ENCODE results near the gene FBXL19.
A peak's percentile ranks its signal among the peaks of the same experiment; 100 is the strongest.

Gene FBXL19

DNA sequence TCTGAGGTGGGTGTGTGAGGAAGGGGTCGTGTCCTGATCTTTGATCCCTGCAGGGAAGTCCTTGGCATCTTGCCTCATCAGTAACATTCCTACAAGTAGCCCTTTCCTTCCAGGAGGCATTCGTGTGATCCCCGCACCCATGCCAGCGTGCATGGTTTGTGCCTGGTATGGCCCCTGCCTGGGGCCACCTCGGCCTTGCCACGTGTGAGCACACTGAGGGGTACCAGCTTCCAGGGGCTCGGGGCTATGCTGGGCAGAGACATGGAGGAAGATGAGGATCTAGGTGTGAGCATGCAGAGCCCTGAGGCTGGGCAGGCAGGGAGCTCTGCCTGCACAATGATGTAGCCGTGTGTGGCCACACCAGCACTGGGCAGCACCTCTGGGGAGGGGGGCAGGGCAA, 67.7 kb downstream of the FBXL19 start:
- Histone ChIP-seq H3K9me3 (ENCODE audit: control insufficient read depth, insufficient read depth, low read length) (no peaks in the 10 kb centered on the region), H3K4me3 (ENCODE audit: low read depth, low read length) (no peak overlapping the region), H3K4me1 (ENCODE audit: control insufficient read depth, insufficient read depth, low read length) (no peaks in the 10 kb centered on the region), H3K27me3 (ENCODE audit: control insufficient read depth, insufficient read depth, low read length) (no peaks in the 10 kb centered on the region), H3K36me3 (ENCODE audit: control insufficient read depth, insufficient read depth, low read length) (peaks cover 5% of the 10 kb centered on the region), H3K9ac (ENCODE audit: low read depth, low read length) (no peak overlapping the region)

DNA sequence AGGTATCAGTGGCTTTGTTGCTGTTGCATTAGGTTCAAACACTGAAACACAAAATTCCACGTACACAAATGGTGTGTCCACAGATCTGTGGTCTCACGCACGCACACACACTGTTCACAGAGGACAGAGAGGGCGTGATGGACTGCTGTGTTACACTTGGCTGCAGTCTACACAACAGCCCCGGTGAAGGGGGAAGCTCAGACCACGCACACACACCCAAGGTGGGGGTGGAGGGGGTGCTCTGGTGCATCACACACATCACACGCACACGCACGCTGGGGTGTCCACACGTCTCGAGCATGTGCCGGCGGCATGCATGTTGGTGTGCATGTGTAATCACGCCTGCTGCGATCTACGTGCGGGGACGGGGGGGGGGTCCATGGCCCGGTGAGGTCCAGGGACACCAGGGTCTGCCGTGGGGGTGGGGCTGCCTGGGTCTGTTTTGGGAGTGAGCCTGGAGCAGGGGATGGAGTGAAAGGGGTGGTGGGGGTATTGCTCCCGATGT, 69.0 kb downstream of the FBXL19 start:
- H3K4me1 ChIP-seq (ENCODE audit: control insufficient read depth, insufficient read depth, low read length), result no peaks in the 10 kb centered on the region
- H3K36me3 ChIP-seq (ENCODE audit: control insufficient read depth, insufficient read depth, low read length), result peaks cover 5% of the 10 kb centered on the region
- no peaks in the 10 kb centered on the region for H3K27me3 ChIP-seq (ENCODE audit: control insufficient read depth, insufficient read depth, low read length)
- H3K9ac ChIP-seq (ENCODE audit: low read depth, low read length), result no peak overlapping the region
- no peak overlapping the region for H3K4me3 ChIP-seq (ENCODE audit: low read depth, low read length)
- no peaks in the 10 kb centered on the region for H3K9me3 ChIP-seq (ENCODE audit: control insufficient read depth, insufficient read depth, low read length)

DNA sequence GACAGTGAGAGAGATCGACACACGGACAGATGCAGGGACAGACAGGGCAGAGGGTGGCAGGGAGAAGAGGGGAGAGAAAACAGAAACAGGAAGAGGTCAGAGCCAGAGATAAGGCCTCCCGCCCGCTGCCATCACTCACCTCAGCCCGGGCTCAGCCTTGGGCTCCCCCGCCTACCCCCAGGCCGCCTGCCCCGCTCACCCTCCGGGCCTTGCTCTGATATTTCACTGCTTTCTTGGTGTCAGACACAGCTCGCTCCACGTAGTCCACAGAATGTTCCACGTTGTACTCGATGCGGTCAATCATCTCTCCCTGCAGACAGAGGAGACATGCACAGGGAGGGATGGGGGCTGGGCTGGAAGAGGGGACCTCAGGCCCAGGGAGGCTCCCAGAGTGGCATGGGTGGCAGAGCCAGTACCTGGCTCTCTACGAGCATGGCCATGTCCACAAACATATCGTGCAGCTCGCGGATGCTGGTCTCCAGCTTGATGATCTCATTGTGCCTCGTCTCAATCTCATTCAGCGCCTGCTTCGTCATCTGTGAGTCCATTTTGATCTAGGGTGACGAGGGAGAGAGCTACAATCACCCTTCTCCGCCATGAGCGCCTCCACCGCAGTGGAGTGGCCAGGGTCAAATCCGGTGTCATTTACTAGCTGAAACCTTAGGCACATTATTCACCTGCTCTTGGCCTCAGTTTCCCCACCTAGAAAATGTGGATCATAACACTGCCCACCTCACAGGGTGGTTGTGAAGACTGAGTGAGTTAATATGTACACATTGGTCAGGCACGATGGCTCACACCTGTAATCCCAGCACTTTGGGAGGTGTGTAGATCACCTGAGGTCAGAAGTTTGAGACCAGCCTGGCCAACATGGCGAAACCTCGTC, 69.8 kb downstream of the FBXL19 start:
- no peak overlapping the region for H3K9ac ChIP-seq (ENCODE audit: low read depth, low read length)
- peaks cover 5% of the 10 kb centered on the region for H3K36me3 ChIP-seq (ENCODE audit: control insufficient read depth, insufficient read depth, low read length)
- no peaks in the 10 kb centered on the region for H3K27me3 ChIP-seq (ENCODE audit: control insufficient read depth, insufficient read depth, low read length)
- H3K4me3 ChIP-seq (ENCODE audit: low read depth, low read length), result no peak overlapping the region
- no peaks in the 10 kb centered on the region for H3K9me3 ChIP-seq (ENCODE audit: control insufficient read depth, insufficient read depth, low read length)
- H3K4me1 ChIP-seq (ENCODE audit: control insufficient read depth, insufficient read depth, low read length), result peaks cover 6% of the 10 kb centered on the region

DNA sequence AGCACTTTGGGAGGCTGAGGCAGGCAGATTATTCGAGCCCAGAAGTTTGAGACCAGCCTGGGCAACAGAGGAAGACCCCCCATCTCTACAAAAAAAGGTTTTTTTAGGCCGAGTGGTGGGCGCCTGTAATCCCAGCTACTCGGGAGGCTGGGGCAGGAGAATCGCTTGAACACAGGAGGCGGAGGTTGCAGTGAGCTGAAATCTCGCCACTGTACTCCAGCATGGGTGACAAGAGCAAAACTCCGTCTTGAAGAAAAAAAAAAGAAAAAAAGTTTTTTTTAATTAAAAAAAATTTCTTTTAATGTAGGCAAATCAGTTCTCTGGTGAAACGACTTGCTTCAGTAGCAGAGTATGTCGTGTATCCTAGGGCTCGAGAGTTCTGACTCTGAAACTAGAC, 72.6 kb downstream of the FBXL19 start:
- Histone ChIP-seq H3K9ac (ENCODE audit: low read depth, low read length) (no peak overlapping the region), H3K36me3 (ENCODE audit: control insufficient read depth, insufficient read depth, low read length) (peaks cover 3% of the 10 kb centered on the region), H3K4me3 (ENCODE audit: low read depth, low read length) (peak overlapping the region; percentile 83), H3K27me3 (ENCODE audit: control insufficient read depth, insufficient read depth, low read length) (no peaks in the 10 kb centered on the region), H3K9me3 (ENCODE audit: control insufficient read depth, insufficient read depth, low read length) (no peaks in the 10 kb centered on the region), H3K4me1 (ENCODE audit: control insufficient read depth, insufficient read depth, low read length) (peaks cover 12% of the 10 kb centered on the region)

DNA sequence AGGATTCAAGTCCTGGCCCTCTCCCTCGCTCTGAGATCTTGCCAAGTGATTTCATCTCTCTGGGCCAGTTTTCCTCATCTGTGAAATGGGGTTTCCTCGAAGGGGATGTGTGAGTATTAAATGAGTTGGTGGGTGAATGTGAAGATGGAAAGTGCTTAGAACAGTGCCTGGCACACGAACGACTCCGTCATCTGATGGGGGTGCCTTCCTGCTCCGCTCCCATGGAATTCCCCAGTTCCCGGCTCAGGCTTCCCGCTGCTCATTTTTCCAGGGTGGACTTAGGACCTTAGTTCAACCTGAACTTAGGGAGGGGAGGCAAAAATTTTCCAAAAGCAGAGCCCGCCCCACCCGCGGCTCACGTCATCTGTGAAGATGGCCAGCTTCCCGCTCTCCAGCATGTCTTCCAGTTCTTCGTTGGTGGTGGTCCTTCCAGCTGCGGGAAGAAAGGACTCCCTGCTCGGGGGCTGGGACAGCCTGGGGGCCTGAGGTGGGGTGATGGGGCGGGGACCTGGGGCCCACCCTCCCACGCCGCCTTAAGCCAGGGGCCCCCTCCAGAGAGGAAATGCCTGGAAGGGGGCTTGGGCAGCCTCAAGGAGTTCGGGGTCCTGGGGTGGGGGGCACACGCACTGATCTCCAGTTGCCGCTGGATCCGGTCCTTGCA, 73.1 kb downstream of the FBXL19 start:
- Histone ChIP-seq H3K4me1 (ENCODE audit: control insufficient read depth, insufficient read depth, low read length) (peaks cover 12% of the 10 kb centered on the region), H3K27me3 (ENCODE audit: control insufficient read depth, insufficient read depth, low read length) (no peaks in the 10 kb centered on the region), H3K4me3 (ENCODE audit: low read depth, low read length) (peak overlapping the region; percentile 83), H3K36me3 (ENCODE audit: control insufficient read depth, insufficient read depth, low read length) (no peaks in the 10 kb centered on the region), H3K9me3 (ENCODE audit: control insufficient read depth, insufficient read depth, low read length) (no peaks in the 10 kb centered on the region), H3K9ac (ENCODE audit: low read depth, low read length) (no peak overlapping the region)

DNA sequence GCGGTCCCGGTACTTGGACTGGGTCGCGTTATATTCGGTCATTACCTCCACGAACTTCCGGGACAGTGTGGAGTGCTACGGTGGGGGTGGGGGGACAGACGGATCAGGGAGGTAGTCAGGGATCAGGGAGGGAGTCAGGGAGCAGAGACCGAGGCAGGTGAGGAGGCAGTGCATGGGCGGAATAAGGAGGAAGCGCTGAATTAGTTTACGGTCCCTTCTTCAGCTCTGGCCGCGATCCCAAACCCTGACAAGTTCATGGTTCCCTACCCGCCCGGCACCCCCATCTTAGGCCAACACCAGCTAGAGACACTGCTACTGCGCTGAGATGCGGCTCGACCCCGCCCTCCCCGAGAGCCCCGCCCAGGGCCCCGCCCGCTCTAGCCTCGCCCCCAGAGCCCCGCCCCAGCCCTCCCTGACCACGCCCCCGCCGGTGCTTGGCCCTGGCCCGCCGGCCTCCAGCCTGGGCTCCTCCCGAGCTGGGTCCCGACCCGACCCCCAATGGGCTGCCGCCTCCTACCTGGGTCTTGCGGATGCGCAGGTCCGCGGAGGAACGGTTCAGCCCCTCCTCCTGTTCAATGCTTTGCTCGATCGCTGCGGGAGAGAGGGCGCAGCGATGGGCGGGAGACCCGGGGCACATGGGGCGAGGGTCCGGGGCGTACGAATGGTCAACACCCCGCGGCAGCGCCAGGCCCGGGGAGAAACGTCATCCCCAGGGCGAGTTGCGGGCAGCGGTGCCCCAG, 73.8 kb downstream of the FBXL19 start:
- H3K4me3 ChIP-seq (ENCODE audit: low read depth, low read length), result peak overlapping the region; percentile 83
- H3K9ac ChIP-seq (ENCODE audit: low read depth, low read length), result no peak overlapping the region
- peaks cover 12% of the 10 kb centered on the region for H3K4me1 ChIP-seq (ENCODE audit: control insufficient read depth, insufficient read depth, low read length)
- no peaks in the 10 kb centered on the region for H3K36me3 ChIP-seq (ENCODE audit: control insufficient read depth, insufficient read depth, low read length)
- no peaks in the 10 kb centered on the region for H3K27me3 ChIP-seq (ENCODE audit: control insufficient read depth, insufficient read depth, low read length)
- no peaks in the 10 kb centered on the region for H3K9me3 ChIP-seq (ENCODE audit: control insufficient read depth, insufficient read depth, low read length)

DNA sequence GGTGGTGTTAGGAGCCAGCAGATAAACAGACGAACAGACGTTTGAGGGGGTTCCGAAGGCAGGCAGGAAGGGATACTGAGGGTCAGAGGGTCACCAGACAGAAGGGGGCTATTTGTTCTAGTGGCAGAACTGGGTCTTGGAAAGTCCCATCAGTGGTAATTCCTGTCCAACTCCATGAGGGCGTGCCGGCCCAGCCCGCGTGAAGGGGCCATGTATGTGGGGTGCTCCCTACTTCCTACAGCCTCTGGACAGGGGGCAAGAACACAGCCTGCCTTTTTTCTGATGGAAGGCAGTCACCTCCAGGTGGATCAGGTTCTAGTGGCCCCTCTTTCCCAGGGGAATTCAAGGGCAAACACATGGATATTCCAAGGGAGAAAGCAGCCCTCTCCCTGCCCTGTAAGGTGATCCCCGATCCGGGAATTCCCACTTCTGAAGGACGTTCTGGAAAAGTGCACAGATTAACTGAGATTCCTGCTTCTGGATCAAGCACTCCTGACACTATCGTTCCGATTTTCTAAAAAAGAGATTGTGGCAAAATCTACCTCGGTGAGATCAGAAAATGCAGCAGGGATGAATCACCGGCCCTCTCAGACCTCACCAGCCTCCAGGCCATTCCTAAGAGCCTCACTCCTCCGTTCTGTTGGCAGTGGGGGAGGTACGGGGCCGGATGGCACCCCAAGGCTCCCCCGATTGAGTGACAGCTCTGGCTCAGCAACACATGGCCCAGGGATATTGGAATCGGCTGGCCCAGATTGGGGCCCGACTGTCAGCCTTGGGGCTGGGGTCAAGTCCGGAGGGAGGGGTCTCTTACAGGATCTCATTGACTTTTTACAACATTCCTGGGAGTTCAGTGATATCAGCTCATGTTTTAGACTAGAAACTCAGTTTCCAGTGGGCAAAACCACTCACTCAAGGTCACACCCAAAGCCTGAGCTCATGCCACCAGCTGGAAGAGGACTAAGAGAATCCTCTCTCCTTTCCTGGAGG, 74.6 kb downstream of the FBXL19 start:
- H3K9ac ChIP-seq (ENCODE audit: low read depth, low read length), result no peak overlapping the region
- H3K4me1 ChIP-seq (ENCODE audit: control insufficient read depth, insufficient read depth, low read length), result peaks cover 12% of the 10 kb centered on the region
- peak overlapping the region; percentile 71 for H3K4me3 ChIP-seq (ENCODE audit: low read depth, low read length)
- H3K36me3 ChIP-seq (ENCODE audit: control insufficient read depth, insufficient read depth, low read length), result no peaks in the 10 kb centered on the region
- no peaks in the 10 kb centered on the region for H3K9me3 ChIP-seq (ENCODE audit: control insufficient read depth, insufficient read depth, low read length)
- H3K27me3 ChIP-seq (ENCODE audit: control insufficient read depth, insufficient read depth, low read length), result no peaks in the 10 kb centered on the region

Data from iPS-15b (cell line).